CD4-positive, alpha-beta T cell treated with Interleukin-10 for 1 hour (primary cell): ENCODE measurements around the gene NCMAP.
"Not testable (repeated sequence)": the region's sequence is repeated elsewhere in the genome, so short reads cannot be mapped to it uniquely, and the experiment has no call there.

Source experiments
- DNase-seq: peaks from one replicate; pipeline ENCODE4 v3.0.0-alpha.2; 2020

NCMAP gene

GRCh38 chr1:24555591-24556413, at the start of gene NCMAP:
Gene NCMAP (plus strand): TSS chr1:24556087. CDS start chr1:24595431, 39,344 bp downstream.
- DNase-seq = peak; percentile 57

GRCh38 chr1:24506691-24507381, 49.1 kb upstream of the NCMAP start:
- DNase-seq = peak; percentile 57

GRCh38 chr1:24507405-24507804, 48.5 kb upstream of the NCMAP start:
- peak; percentile 63 for DNase-seq

- no peak for DNase-seq
Observed at GRCh38 chr1:24508911-24509310, 47.0 kb upstream of the NCMAP start.

- DNase-seq = no peak
Observed at GRCh38 chr1:24513706-24514105, 42.2 kb upstream of the NCMAP start.

GRCh38 chr1:24514946-24515345, 40.9 kb upstream of the NCMAP start:
- DNase-seq = no peak

GRCh38 chr1:24515671-24516209, 40.1 kb upstream of the NCMAP start:
- DNase-seq = not testable (repeated sequence)

- DNase-seq = no peak
Observed at GRCh38 chr1:24516506-24516905, 39.4 kb upstream of the NCMAP start.

- no peak for DNase-seq
Observed at GRCh38 chr1:24517898-24518297, 38.0 kb upstream of the NCMAP start.

- not testable (repeated sequence) for DNase-seq
Observed at GRCh38 chr1:24520282-24520681, 35.6 kb upstream of the NCMAP start.

- no peak for DNase-seq
Observed at GRCh38 chr1:24525606-24526005, 30.3 kb upstream of the NCMAP start.

- no peak for DNase-seq
Observed at GRCh38 chr1:24526045-24526444, 29.8 kb upstream of the NCMAP start.

GRCh38 chr1:24526940-24527542, 28.8 kb upstream of the NCMAP start:
- DNase-seq = peak; percentile 70

- DNase-seq = no peak
Observed at GRCh38 chr1:24528744-24529143, 27.1 kb upstream of the NCMAP start.

- DNase-seq = not testable (repeated sequence)
Observed at GRCh38 chr1:24529292-24529691, 26.6 kb upstream of the NCMAP start.

- DNase-seq = peak; percentile 83
Observed at GRCh38 chr1:24535021-24535424, 20.9 kb upstream of the NCMAP start.

GRCh38 chr1:24535778-24536177, 20.1 kb upstream of the NCMAP start:
- DNase-seq = no peak

GRCh38 chr1:24536391-24536840, 19.5 kb upstream of the NCMAP start:
- peak; percentile 77 for DNase-seq

GRCh38 chr1:24540051-24540905, 15.6 kb upstream of the NCMAP start:
- DNase-seq = no peak

GRCh38 chr1:24540906-24541710, 14.8 kb upstream of the NCMAP start:
- DNase-seq = no peak

- peak; percentile 25 for DNase-seq
Observed at GRCh38 chr1:24541711-24542346, 14.1 kb upstream of the NCMAP start.
